Stimulated activated CD8-positive, alpha-beta memory T cell treated with anti-CD3 and anti-CD28 coated beads, Interleukin-7, amount 100 ng/mL, for 4 hours (primary cell): ENCODE data around the gene GPRIN2.
"Not testable (repeated sequence)": the region's sequence is repeated elsewhere in the genome, so short reads cannot be mapped to it uniquely, and the experiment has no call there.

Experiments used
- DNase-seq, 2 donors: peaks; one replicate each; pipeline ENCODE4 v3.0.0-alpha.2; 2020; ENCODE audit warnings: low read depth in 2 of 2

Gene GPRIN2

GRCh38 chr10:46537309-46537708, 19.1 kb downstream of the GPRIN2 start:
- no peak for DNase-seq

GRCh38 chr10:46536781-46537180, 19.7 kb downstream of the GPRIN2 start:
- DNase-seq = no peak

DNA sequence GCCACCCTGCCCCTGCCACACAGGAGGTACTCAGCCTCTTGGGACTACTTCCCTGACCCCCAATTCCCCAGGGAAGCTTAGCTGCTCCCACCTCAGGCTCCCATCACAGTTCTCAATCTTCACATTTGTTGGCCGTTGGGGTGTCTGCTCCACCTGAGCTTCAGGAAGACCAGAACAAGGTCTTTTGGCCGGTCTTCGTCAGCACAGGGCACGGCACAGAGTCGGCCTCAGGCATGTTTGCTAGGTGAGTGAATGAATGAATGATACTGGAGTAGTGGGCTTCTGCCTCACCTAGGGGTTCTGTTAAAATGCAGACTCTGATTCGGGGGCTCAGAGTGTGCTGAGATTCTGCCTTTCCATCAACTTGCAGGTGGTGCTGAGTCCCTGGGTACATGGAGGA, 20.3 kb downstream of the GPRIN2 start:
- no peak for DNase-seq

DNA sequence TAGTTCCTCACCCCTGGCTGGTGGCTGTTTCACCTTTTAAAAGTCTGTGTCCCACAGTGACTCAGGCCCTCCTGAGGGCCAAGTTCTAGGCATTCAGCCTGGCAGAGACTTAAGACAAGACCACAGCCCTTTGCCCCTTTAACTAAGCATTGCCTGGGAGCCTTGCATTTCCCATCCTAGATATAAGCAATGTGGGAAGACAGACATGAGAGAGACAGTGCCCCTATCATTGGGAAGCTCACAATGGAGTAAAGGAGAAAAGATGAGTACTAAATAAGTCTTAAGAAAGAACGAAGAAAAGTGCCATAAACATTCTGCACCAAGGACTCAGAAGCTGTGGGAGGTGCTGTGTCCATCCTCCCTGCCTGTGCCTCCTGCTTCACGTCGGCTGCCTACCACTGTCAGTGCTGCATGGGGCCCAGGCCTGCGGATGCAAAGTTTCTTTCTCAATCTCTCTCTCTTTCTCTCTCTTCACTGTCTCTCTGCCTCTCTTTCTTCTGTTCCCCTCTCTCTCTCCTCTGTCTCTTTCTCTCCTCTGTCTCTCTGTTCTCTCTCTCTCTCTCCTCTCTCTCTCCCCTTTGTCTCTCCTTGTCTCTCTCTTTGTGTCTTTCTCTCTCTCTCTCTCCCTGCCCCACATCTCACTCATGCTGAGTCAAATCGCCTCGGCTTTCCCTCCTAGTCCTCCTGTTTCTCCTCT, 21.5 kb downstream of the GPRIN2 start:
- DNase-seq = no peak

DNA sequence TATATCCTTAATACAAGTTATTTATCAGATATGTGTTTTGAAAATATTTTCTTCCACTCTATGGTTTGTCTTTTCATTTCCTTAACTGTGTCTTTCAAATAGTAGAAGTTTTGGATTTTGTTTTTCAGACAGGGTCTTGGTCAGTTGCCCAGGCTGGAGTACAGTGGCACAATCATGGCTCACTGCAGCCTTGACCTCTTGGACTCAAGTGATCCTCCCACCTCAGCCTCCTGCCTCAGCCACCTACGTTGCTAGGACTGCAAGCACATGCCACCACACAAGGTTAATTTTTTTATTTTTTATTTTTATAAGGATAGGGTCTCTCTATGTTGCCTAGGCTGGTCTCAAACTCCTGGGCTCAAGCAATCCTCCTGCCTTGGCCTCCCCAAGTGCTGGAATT, 24.2 kb downstream of the GPRIN2 start:
- not testable (repeated sequence) for DNase-seq

GRCh38 chr10:46530249-46531186, 25.9 kb downstream of the GPRIN2 start:
- DNase-seq = no peak

DNA sequence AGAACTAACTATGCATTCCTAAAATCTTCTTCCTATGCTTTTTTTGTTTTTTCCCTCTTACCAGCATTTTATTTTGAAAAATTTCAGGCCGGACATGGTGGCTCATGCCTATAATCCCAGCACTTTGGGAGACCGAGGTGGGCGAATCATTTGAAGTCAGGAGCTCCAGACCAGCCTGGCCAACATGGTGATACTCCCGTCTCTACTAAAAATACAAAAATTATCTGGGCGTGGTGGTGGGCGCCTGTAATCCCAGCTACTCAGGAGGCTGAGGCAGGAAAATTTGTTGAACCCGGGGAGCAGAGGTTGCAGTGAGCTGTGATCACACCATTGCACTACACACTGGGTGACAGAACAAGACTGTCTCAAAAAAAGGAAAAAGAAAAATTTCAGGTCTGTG, 26.7 kb downstream of the GPRIN2 start:
- DNase-seq = not testable (repeated sequence)

GRCh38 chr10:46528675-46529615, 27.5 kb downstream of the GPRIN2 start:
- DNase-seq = no peak

DNA sequence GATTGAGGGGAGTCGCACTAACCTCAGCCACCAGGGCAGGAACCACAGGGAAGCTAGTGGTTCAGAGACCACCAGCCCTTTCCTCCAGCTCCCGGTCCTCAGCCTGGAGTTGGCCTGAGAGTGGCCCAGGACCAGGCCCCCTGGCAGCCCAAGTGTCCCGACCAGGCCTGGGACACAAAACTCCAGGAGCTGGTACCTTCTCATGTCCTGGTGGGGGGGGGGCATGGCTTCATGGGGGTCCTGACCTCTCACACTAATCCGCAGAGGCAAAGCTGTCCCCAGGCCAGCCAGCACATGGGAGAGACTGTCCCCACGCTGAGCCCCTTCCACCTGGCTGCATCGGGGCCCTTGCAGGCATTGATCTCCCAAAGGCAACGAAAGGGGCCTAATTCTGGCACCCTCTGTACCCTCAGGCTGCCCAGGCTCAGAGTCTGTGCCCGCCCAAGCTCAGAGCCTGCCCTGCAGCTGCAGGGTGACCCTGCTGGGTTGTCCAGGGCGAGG, 28.2 kb downstream of the GPRIN2 start:
- no peak for DNase-seq

GRCh38 chr10:46527241-46527811, 29.1 kb downstream of the GPRIN2 start:
- no peak for DNase-seq

DNA sequence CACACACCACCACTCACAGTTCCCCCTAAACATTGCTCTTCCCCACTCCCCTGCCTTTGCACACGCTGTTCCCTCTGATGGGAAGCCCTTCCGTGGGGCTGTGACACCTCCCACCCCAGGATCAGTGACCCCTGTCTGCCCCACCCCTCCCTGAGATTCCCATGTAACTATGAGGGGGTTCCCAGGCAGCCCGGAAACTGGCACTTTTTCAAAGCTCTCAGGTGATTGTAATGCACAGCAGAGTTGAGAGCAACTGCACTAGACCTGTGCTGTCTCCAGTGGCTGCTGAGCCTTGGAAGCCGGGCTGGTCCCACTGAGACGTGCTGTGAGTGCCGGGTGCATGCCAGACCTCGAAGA, 29.8 kb downstream of the GPRIN2 start:
- no peak for DNase-seq

- DNase-seq = no peak
Observed at GRCh38 chr10:46525824-46526681, 30.4 kb downstream of the GPRIN2 start.

DNA sequence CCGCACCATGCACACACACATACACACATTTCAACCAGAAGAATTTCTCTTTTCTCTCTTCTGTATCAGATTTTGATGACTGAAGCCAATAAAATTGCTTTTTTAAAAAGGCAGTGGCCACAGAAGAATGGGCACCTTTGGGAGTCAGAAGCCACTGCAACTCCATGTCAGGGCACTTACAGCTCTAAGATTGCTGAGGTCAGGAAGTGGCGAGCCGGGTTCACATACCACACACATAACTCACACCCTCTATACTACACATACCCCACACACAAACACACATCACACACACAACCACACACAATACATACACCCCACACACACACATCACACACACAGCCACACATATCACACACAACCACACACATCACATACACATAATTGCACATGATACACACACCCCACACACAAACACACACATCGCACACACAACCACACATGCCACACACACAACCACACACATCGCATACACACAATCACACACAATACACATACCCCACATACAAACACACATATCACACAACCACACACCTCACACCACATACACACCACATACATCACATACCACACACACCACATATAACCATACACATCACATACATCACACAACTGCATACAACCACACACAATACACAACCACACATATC, 31.2 kb downstream of the GPRIN2 start:
- DNase-seq = no peak

DNA sequence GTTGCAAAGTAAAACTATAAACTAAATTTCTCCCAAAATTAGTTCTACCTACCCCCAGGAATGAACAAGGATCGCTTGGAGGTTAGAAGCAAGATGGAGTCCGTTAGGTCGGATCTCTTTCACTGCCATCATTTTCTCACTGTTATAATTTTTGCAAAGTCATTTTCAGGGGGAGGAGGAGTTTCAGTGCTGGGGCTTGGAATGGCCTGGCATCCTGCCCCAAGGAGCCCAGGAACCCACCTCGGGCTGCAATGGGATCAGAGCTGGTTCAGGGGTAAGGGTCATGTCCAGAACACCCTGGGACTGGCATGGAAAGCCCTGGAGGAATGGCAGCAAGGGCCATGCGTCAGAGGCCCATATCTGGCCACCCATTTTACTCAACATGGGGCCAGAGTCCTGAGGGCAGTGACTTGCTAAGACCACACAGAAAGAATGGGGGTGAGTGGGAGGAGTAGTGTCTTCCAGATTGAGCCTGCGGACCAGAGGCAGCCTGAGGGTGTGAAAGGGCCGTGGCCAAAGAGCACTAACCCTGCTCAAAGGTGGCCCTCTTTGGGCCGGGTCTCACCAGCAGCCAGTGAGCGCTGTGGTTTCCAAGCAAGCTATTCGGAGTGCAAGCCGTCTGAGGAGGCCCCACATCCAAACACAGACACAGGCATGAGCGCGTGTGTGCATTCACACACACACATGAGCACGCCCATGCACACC, 31.8 kb downstream of the GPRIN2 start:
- DNase-seq = no peak

DNA sequence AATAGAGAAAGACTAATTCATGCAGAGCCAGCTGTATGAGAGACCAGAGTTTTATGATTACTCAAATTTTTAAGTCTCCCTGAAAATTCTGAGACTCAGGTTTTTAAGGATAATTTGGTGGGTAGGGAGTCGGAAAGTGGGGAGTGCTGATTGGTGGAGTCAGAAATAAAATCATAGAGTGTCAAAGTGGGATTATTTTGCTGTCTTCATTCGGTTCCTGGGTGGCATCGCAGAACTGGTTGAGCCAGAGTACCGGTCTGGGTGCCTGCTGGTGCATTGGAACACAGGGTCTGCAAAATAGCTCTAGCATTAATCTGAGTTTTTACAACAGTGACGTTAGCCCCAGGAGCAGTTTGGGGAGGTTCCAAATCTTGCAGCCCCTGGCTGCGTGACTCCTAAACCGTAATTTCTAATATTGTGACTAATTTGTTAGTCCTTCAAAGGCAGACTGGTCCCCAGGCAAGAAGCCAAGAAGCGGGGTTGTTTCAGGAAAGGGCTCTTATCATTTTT, 32.4 kb downstream of the GPRIN2 start:
- no peak for DNase-seq

DNA sequence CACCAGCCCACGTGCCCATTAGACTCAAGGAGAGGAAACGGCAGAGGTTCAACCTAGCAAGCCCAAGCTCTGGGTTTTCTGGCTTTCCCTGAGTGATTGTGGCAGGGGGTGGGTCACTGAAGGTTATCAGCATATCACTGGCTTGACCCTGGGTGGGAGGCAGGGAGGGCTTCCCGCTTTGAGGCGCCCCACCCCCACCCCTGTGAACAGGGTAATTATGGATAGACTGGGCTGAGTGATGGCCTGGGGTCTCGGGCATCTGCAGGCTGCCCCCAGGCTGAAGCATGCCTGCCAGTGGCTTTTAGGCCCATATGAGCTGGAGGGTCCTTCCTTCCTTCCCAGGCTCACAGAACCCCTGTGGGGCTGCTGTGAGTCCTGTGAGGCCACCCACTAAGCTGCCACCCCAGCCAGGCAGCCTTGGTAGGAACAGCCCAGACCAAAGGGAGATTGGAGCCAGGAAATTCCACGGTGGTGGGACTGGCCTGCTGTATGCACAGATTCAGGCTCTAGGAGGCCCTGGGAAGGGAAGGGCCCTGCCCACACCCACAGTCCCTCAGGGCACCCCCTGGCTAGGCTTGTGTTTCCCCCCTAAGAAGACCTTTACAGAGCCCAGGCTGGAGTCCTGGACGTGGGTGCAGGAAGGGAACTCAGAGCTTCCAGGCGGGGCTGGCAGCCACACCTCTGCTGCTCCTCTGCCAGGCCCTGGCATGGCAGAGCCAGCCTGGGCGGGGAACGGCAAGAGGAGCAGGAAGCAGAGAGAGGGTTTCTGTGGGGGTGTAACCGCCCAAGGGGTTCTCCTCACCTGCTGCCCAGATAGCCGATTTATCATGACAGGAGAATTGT, 33.1 kb downstream of the GPRIN2 start:
- no peak for DNase-seq

- no peak for DNase-seq
Observed at GRCh38 chr10:46522295-46523118, 34.0 kb downstream of the GPRIN2 start.
